NT2/D1 (cell line): ENCODE data around the gene KLC1.

Experiments
- DNase-seq: peaks from one replicate; pipeline ENCODE4 v3.0.0-alpha.2; 2011; ENCODE audit warnings: low read depth, low spot score
- H3K27me3 ChIP-seq: 2 replicates; pipeline ENCODE4 v1.6.0; 2011; ENCODE audit warnings: mild to moderate bottlenecking; ENCODE audit not compliant: insufficient read length, insufficient read depth
- H3K36me3 ChIP-seq: 2 replicates; pipeline ENCODE4 v1.6.1; 2011; ENCODE audit warnings: mild to moderate bottlenecking, low read length, mixed read lengths; ENCODE audit not compliant: insufficient read depth, insufficient read length
- H3K4me1 ChIP-seq: 2 replicates; pipeline ENCODE4 v1.5.1; 2011; ENCODE audit not compliant: insufficient read depth, insufficient read length
- H3K4me3 ChIP-seq: 2 replicates; pipeline ENCODE4 v1.5.1; 2011; ENCODE audit warnings: low read depth; ENCODE audit not compliant: insufficient read length
- H3K9ac ChIP-seq: 2 replicates; pipeline ENCODE4 v1.6.0; 2011; ENCODE audit warnings: low read depth; ENCODE audit not compliant: insufficient read length
- H3K9me3 ChIP-seq: 2 replicates; pipeline ENCODE4 v1.5.1; 2011; ENCODE audit warnings: mild to moderate bottlenecking, low read length; ENCODE audit not compliant: insufficient read depth
- SUZ12 ChIP-seq: IDR thresholded peaks from 2 replicates; pipeline ENCODE4 v1.6.1; 2011; ENCODE audit not compliant: insufficient read length, insufficient read depth; ENCODE audit errors: extremely low read depth
- YY1 ChIP-seq: IDR thresholded peaks from 2 replicates; pipeline ENCODE4 v1.6.1; 2011; ENCODE audit not compliant: insufficient read length, insufficient read depth
- ZNF274 ChIP-seq: IDR thresholded peaks from 2 replicates; pipeline ENCODE4 v1.6.1; 2011; ENCODE audit warnings: mild to moderate bottlenecking, low read depth, low read length

Gene KLC1

DNA sequence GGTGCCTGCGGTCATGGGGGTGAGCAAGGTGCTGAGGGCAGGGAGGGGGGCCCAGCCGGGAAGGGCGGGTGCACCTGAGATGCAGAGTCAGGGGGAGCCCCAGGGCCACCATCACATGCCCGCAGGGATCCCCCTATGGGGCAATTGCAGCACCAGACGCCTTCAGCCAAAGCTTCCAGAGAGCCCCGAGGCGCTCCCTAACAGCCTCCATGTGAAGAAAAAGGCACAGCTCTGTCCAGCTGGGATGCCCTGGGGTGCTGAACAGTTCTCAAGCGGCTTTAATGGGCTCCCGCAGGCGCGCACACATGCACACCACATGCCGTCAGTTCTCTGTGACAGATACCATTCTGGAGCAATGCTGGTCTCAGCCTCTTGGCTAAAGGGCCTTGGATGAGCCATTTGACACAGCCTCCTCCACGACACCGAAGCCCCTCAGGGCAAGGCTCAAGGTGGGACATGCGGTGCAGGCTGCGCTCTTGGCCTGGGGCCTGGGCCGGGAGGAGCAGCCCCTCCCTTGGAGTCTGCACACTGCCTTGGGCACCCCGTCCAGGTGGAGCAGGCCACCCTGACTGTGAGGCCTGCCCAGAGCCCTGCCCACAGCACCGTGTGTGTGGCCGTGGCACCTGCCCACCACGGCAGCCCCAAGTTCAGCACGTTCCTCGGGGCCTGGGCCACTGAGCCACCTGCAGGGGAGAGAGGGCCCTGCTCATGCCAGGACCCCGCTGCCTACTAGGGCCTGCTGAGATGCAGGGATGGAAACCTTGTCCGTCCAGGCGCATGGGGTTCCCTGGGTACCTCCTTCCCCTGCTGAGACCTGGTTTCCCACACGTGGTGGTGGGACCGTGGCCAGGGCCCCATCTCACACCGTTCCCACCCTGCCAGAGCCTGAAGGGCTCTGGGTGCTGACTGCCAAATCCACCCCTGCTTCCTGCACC is 78.6 kb downstream of the KLC1 start:
- no peak for TF ChIP-seq SUZ12
- TF ChIP-seq ZNF274: no peak
- TF ChIP-seq YY1: no peak
- H3K36me3 ChIP-seq: peaks cover 93% of the 10 kb centered on the region
- H3K9me3 ChIP-seq: no peaks in the 10 kb centered on the region
- no peaks in the 10 kb centered on the region for H3K27me3 ChIP-seq
- H3K4me1 ChIP-seq: peaks cover 9% of the 10 kb centered on the region
- no peak for DNase-seq
- H3K4me3 ChIP-seq: no peak overlapping the region
- H3K9ac ChIP-seq: no peak overlapping the region

DNA sequence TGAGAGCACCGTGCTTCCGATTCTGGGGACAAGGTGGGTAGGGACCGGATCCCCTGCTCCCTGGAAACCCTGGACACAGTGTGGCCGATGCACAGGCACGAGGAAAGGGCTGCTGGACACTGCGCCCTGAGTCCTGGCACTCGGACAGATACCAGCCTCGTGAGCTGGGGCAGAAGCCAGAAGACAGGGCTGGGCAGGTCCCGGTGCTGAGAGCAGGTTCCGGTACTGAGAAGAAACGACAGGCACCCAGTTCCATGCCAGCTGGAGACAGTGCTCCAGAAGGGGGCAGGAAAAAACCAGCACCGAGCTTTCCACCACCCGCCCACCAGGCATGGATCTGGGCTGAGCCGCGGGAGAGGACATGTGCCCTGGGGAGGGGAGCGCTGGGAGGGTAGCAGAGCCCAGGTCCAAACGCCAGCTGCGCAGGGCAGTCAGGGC is 79.8 kb downstream of the KLC1 start:
- peaks cover 93% of the 10 kb centered on the region for H3K36me3 ChIP-seq

GRCh38 chr14:103709814-103710213 is 80.8 kb downstream of the KLC1 start:
- Histone ChIP-seq H3K4me3 (no peak overlapping the region), H3K9ac (no peak overlapping the region), H3K9me3 (no peaks in the 10 kb centered on the region), H3K27me3 (no peaks in the 10 kb centered on the region), H3K4me1 (peaks cover 17% of the 10 kb centered on the region), H3K36me3 (peaks cover 89% of the 10 kb centered on the region)
- TF ChIP-seq YY1 (no peak), ZNF274 (no peak), SUZ12 (no peak)
- no peak for DNase-seq

More for the DNA sequence above, 79.8 kb downstream of the KLC1 start:
- Histone ChIP-seq H3K9me3 (no peaks in the 10 kb centered on the region), H3K27me3 (no peaks in the 10 kb centered on the region), H3K4me1 (peaks cover 18% of the 10 kb centered on the region), H3K4me3 (no peak overlapping the region), H3K9ac (no peak overlapping the region)
- no peak for DNase-seq
- no peak for TF ChIP-seq YY1
- TF ChIP-seq SUZ12: no peak
- no peak for TF ChIP-seq ZNF274

DNA sequence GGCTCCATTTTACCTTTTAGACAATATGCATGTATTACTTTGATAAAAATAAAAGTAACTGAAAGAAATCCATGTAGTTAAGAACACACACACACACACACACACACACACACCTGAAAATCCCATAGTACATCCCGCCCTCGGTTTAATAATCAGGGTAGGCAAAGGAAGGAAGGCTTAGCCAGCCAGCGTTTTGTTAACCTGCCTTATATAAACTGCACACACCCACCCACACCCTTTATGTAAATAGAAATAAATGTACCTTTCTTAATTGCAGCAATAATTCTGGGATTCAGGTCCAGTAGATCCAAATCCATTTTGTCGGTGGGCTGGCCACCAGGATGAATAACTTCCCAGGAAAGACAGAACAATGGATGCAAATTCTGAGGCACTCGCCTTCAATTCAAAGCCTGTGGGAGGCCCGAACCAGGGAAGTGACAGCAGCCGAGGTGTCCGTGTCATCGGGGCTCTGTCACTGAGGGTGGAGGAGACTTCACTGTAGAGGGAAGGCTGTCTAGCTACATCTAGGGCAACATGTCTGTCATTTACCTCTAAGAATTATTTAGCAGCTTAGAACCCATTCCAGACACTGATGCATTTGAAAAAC is 81.9 kb downstream of the KLC1 start:
- H3K36me3 ChIP-seq: peaks cover 78% of the 10 kb centered on the region
- no peak for DNase-seq
- TF ChIP-seq ZNF274 (no peak), YY1 (no peak), SUZ12 (no peak)

GRCh38 chr14:103711516-103712431 is 82.8 kb downstream of the KLC1 start:
- Histone ChIP-seq H3K4me1 (peaks cover 14% of the 10 kb centered on the region), H3K27me3 (no peaks in the 10 kb centered on the region), H3K9ac (peak overlapping the region; percentile 56), H3K9me3 (no peaks in the 10 kb centered on the region), H3K36me3 (peaks cover 70% of the 10 kb centered on the region), H3K4me3 (no peak overlapping the region)
- DNase-seq: no peak
- no peak for TF ChIP-seq ZNF274
- TF ChIP-seq YY1: no peak
- no peak for TF ChIP-seq SUZ12

More for the DNA sequence above, 81.9 kb downstream of the KLC1 start:
- Histone ChIP-seq H3K4me3 (no peak overlapping the region), H3K27me3 (no peaks in the 10 kb centered on the region), H3K4me1 (peaks cover 14% of the 10 kb centered on the region), H3K9ac (peak overlapping the region; percentile 5), H3K9me3 (no peaks in the 10 kb centered on the region)

- no peak overlapping the region for H3K4me3 ChIP-seq
- no peaks in the 10 kb centered on the region for H3K9me3 ChIP-seq
- peaks cover 65% of the 10 kb centered on the region for H3K36me3 ChIP-seq
- H3K27me3 ChIP-seq: no peaks in the 10 kb centered on the region
- DNase-seq: no peak
- peaks cover 14% of the 10 kb centered on the region for H3K4me1 ChIP-seq
- TF ChIP-seq ZNF274 (no peak), YY1 (no peak), SUZ12 (no peak)
- H3K9ac ChIP-seq: peak overlapping the region; percentile 67
Observed at GRCh38 chr14:103712633-103713247, 83.7 kb downstream of the KLC1 start.
